Lower leg skin (tissue), 3 donors: Measurements from ENCODE around the gene CCDC33.

Source experiments
- CTCF ChIP-seq, 3 donors: fragments of 450-650 bp; IDR thresholded peaks; one replicate each; pipeline ENCODE4 v1.5.1; 2016; ENCODE audit warnings: antibody characterized with exemption in 3 of 3, mild to moderate bottlenecking in 3 of 3, moderate library complexity in 2 of 3
- POLR2A ChIP-seq, 2 donors: fragments of 450-650 bp; IDR thresholded peaks; one replicate each; pipeline ENCODE4 v1.6.1; 2016 to 2017; ENCODE audit warnings: antibody characterized with exemption in 2 of 2, mild to moderate bottlenecking in 1 of 2, moderate library complexity in 1 of 2

GRCh38 chr15:74345051-74345450 is 108.9 kb downstream of the CCDC33 start:
- TF ChIP-seq POLR2A (IDR thresholded peaks at IDR 0.05) (no peak), CTCF (IDR thresholded peaks at IDR 0.05) (no peak)
